ENCODE measurements around the gene RABL6.

DNA sequence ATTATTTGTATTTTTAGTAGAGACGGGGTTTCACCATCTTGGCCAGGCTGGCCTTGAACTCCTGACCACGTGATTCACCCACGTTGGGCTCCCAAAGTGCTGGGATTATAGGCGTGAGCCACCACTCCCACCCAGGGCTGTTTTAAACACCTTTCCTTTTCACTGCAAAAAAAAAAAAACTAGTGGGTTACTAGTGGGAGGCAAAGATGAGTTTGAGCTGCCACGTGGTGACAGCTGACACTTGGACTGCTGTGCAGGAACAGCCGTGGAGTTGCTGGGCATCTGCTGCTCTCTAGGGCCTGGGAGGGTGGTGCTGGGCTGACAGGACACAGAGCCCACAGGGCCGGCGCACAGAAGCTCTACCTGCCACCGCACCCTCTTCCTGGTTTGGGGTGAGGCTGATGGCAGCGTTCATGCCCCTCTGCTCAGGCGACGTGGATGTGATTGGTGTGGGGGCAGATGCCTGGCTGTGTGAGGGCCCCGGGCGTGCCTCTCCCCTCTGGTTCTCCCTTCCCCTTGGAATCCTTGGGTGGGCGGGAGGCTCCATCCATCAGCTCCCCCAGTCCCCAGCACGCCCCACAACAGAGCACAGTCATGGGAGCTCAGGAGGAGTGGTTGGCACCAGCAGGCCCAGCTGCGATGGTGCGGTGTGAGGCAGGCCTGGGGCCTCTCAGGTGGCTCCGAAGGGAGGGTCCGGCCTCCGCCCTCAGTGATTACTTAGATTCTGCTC is 16.9 kb downstream of the RABL6 start:
- TF ChIP-seq, protein P1, sequence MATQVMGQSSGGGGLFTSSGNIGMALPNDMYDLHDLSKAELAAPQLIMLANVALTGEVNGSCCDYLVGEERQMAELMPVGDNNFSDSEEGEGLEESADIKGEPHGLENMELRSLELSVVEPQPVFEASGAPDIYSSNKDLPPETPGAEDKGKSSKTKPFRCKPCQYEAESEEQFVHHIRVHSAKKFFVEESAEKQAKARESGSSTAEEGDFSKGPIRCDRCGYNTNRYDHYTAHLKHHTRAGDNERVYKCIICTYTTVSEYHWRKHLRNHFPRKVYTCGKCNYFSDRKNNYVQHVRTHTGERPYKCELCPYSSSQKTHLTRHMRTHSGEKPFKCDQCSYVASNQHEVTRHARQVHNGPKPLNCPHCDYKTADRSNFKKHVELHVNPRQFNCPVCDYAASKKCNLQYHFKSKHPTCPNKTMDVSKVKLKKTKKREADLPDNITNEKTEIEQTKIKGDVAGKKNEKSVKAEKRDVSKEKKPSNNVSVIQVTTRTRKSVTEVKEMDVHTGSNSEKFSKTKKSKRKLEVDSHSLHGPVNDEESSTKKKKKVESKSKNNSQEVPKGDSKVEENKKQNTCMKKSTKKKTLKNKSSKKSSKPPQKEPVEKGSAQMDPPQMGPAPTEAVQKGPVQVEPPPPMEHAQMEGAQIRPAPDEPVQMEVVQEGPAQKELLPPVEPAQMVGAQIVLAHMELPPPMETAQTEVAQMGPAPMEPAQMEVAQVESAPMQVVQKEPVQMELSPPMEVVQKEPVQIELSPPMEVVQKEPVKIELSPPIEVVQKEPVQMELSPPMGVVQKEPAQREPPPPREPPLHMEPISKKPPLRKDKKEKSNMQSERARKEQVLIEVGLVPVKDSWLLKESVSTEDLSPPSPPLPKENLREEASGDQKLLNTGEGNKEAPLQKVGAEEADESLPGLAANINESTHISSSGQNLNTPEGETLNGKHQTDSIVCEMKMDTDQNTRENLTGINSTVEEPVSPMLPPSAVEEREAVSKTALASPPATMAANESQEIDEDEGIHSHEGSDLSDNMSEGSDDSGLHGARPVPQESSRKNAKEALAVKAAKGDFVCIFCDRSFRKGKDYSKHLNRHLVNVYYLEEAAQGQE (IDR thresholded peaks at IDR 0.05; ENCODE audit: insufficient read depth in 1 of 2, low read depth in 2 of 2, low read length in 2 of 2): no peak
- TF ChIP-seq POLR2AphosphoS5 (IDR thresholded peaks at IDR 0.05; ENCODE audit: low read depth, low read length): no peak
- TF ChIP-seq SIN3A (IDR thresholded peaks at IDR 0.05; ENCODE audit: borderline replicate concordance, insufficient read depth, low read length): no peak
- TF ChIP-seq TAF1 (IDR thresholded peaks at IDR 0.05; ENCODE audit: borderline replicate concordance, insufficient read depth, low read length): no peak
- no peak for TF ChIP-seq FOXP2 (optimal IDR thresholded peaks at IDR 0.05; ENCODE audit: borderline replicate concordance, extremely low read depth, extremely low read length, insufficient read depth)

Measured in PFSK-1 (cell line).